Epithelial cell of proximal tubule (primary cell): ENCODE data around the gene KCTD13. TPM values are rescaled to one million over a fixed set of nuclear protein-coding genes. Genes with fewer than 3 reads are reported as not detected.

Source experiments
- DNase-seq: peaks from one replicate; pipeline ENCODE4 v3.0.0-alpha.2; 2011; ENCODE audit warnings: low read depth
- H3K4me3 ChIP-seq: 2 replicates; pipeline ENCODE4 v1.5.1; 2011; ENCODE audit warnings: low read depth, mild to moderate bottlenecking, low read length
- CTCF ChIP-seq: conservative IDR thresholded peaks from 2 replicates; pipeline ENCODE4 v1.5.1; 2012; ENCODE audit warnings: low read depth, mild to moderate bottlenecking, low read length
- total RNA-seq: library from RNA; depleted of rRNA; stranded (reverse); fragments of >200 nt; gene quantifications from 2 replicates; pipeline ENCODE4 v1.2.3, GENCODE V29; 2015

Gene KCTD13
- total RNA-seq, 1 donor from 2014 or later: 17.4 TPM

GRCh38 chr16:29863669-29863984, 62.4 kb downstream of the KCTD13 start:
- peak overlapping the region; percentile 95 for H3K4me3 ChIP-seq
- TF ChIP-seq CTCF: no peak
- no peak for DNase-seq

GRCh38 chr16:29862884-29863668, 63.0 kb downstream of the KCTD13 start, which contains the start of gene CDIPT:
TSS of gene CDIPT (minus strand) at chr16:29863226. CDS start at chr16:29862857, 369 bp downstream.
- peak within 1 kb of the TSS; percentile 95 for H3K4me3 ChIP-seq
- DNase-seq: peak; percentile 92
- TF ChIP-seq CTCF: peak; percentile 60

GRCh38 chr16:29862383-29862883, 63.6 kb downstream of the KCTD13 start:
- DNase-seq: no peak
- peak overlapping the region; percentile 95 for H3K4me3 ChIP-seq
- TF ChIP-seq CTCF: peak; percentile 36

- TF ChIP-seq CTCF: no peak
- no peak overlapping the region for H3K4me3 ChIP-seq
- DNase-seq: no peak
Observed at GRCh38 chr16:29860218-29860617, 65.8 kb downstream of the KCTD13 start.

- no peak for TF ChIP-seq CTCF
- no peak overlapping the region for H3K4me3 ChIP-seq
- DNase-seq: no peak
Observed at GRCh38 chr16:29858974-29859373, 67.1 kb downstream of the KCTD13 start.

GRCh38 chr16:29858149-29858849, 67.7 kb downstream of the KCTD13 start:
- no peak for TF ChIP-seq CTCF
- DNase-seq: no peak
- no peak overlapping the region for H3K4me3 ChIP-seq
